ENCODE measurements around the gene HECTD3. TPM values are rescaled to one million over a fixed set of nuclear protein-coding genes. Genes with fewer than 3 reads are reported as not detected.
"Not testable (repeated sequence)": the region's sequence is repeated elsewhere in the genome, so short reads cannot be mapped to it uniquely, and the experiment has no call there.

The HECTD3 gene
- polyA plus RNA-seq, 1 donor, result 34.8 TPM

GRCh38 chr1:45013551-45014209 lies 2.6 kb upstream of the HECTD3 start:
- no peak for DNase-seq

- DNase-seq, result peak; percentile 66
Observed at GRCh38 chr1:45012639-45013278, 1.6 kb upstream of the HECTD3 start.

- peak; percentile 95 for DNase-seq
Observed at GRCh38 chr1:45011837-45012638, 914 bp upstream of the HECTD3 start, which contains the start of gene UROD. Gene UROD, plus strand, starts transcription at chr1:45012254. Its CDS starts 12 bp downstream, at chr1:45012266.

GRCh38 chr1:45009956-45010854 lies 919 bp downstream of the HECTD3 start:
- no peak for DNase-seq

GRCh38 chr1:45009296-45009865 lies 1.7 kb downstream of the HECTD3 start:
- no peak for DNase-seq

- DNase-seq, result no peak
Observed at GRCh38 chr1:45008516-45008915, 2.6 kb downstream of the HECTD3 start.

GRCh38 chr1:45008076-45008475 lies 3.0 kb downstream of the HECTD3 start:
- DNase-seq, result no peak

- no peak for DNase-seq
Observed at GRCh38 chr1:45007311-45007710, 3.8 kb downstream of the HECTD3 start.

- no peak for DNase-seq
Observed at GRCh38 chr1:45005761-45006160, 5.4 kb downstream of the HECTD3 start.

GRCh38 chr1:45004281-45004920 lies 6.7 kb downstream of the HECTD3 start:
- DNase-seq, result no peak

- DNase-seq, result no peak
Observed at GRCh38 chr1:45003741-45004140, 7.4 kb downstream of the HECTD3 start.

- no peak for DNase-seq
Observed at GRCh38 chr1:45002650-45003645, 8.2 kb downstream of the HECTD3 start.

GRCh38 chr1:45001576-45001975 lies 9.5 kb downstream of the HECTD3 start:
- DNase-seq, result not testable (repeated sequence)

- DNase-seq, result no peak
Observed at GRCh38 chr1:45001011-45001481, 10.1 kb downstream of the HECTD3 start.

- DNase-seq, result no peak
Observed at GRCh38 chr1:44999232-44999631, 11.9 kb downstream of the HECTD3 start.

- DNase-seq, result no peak
Observed at GRCh38 chr1:44995467-44996238, 15.5 kb downstream of the HECTD3 start.

- DNase-seq, result no peak
Observed at GRCh38 chr1:44994309-44994898, 16.7 kb downstream of the HECTD3 start.

GRCh38 chr1:44988531-44989156 lies 22.5 kb downstream of the HECTD3 start:
- no peak for DNase-seq
